Neuron (in vitro differentiated cells): ENCODE data around the gene KRT12.

Experiments used
- H2AFZ ChIP-seq: one replicate; pipeline ENCODE4 v1.6.1; 2013; ENCODE audit warnings: low read depth, mild to moderate bottlenecking, inconsistent platforms, low read length, moderate library complexity
- H3K27me3 ChIP-seq: one replicate; pipeline ENCODE4 v1.6.1; 2013; ENCODE audit warnings: low read length; ENCODE audit not compliant: insufficient read depth
- H3K36me3 ChIP-seq: one replicate; pipeline ENCODE4 v1.6.1; 2013; ENCODE audit warnings: low read length; ENCODE audit not compliant: insufficient read depth
- H3K4me1 ChIP-seq: one replicate; pipeline ENCODE4 v1.6.1; 2013; ENCODE audit warnings: low read length; ENCODE audit not compliant: insufficient read depth
- H3K4me3 ChIP-seq: 2 replicates; pipeline ENCODE4 v1.5.1; 2013; ENCODE audit warnings: mild to moderate bottlenecking, low read length, moderate library complexity
- H3K9me3 ChIP-seq: one replicate; pipeline ENCODE4 v1.6.1; 2013; ENCODE audit warnings: low read length

KRT12 gene

DNA sequence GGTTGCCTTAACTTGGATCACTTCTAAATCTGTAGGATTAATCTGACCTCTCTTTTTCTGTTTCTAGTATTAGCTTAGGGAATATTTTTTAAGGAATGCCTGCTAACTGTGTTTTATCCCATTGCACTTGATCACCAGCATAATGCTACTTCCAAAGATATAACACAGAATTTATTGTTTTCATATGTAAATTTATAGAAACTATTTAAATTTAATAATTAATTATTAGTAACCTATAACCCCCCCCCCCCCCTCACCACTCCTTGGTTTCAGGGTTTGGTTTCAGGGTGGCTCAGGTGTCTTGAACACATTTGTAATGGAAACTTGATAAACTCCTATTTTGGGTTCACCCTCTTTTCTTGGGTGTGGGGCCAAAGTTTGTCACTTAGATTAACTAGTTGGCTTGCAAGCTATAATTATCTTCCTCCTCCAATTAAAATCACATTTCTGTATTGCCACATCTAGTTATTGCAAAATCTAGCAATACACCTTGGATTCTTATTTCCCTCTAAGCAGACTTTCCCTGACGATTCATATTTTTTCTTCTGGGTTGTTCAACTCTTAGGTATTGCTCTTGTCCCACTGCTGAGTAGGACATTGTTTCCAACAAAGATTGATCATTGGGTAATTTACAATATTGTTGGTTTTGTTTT, 18.3 kb downstream of the KRT12 start:
- Histone ChIP-seq H3K36me3 (no peaks in the 10 kb centered on the region), H3K27me3 (no peaks in the 10 kb centered on the region), H3K9me3 (no peaks in the 10 kb centered on the region), H3K4me3 (no peak overlapping the region), H2AFZ (no peak overlapping the region), H3K4me1 (no peaks in the 10 kb centered on the region)

DNA sequence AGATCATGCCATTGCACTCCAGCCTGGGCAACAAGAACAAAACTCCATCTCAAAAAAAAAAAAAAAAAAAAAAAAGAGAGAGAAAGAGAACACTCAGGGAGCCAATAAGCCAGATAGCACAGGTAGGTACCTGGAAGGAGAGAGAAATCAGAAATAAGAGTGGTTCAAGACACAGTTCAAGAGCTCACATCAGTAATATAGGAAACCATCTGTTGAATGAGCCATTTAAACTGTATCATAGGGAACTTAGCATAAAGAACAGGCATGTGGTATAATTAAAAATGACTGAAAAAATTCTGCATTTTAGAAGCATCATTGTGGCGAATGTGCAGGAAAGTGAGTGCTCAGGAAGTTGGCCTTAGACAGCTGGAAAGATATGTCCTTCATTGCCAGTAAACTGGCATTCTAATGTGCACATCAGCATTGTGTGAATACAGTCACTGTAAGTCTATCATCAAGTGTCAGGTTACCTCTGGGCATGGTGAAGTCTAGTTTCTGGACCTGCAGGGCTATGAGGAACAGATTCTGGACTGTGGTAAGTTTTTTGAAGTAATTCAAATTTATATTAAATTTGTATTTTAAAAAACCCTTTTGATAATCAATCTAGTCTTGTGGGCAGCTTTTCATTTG, 20.4 kb downstream of the KRT12 start:
- no peaks in the 10 kb centered on the region for H3K27me3 ChIP-seq

DNA sequence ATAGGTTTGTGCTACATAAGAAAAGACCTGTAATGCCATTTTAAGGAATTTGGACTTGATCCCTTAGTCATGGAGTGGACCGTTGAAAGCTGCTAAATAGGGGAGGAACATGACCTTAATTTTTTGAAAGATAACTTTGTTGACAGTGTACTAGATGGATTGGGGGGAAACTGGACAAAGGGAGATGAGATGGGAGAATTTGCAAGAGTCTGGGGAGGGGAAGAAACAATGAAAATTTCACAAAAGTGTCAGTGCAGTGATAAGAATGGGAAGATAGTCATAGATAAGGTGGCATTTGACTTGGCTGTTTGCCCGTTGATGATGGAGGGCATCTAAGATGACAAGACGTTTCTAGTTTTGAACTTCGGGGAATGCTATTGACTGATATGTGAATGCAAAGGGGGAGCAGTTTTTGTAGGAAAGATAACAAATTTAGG, 22.3 kb downstream of the KRT12 start:
- Histone ChIP-seq H3K36me3 (no peaks in the 10 kb centered on the region), H3K4me3 (no peak overlapping the region), H3K4me1 (no peaks in the 10 kb centered on the region), H3K27me3 (no peaks in the 10 kb centered on the region), H3K9me3 (no peaks in the 10 kb centered on the region), H2AFZ (no peak overlapping the region)

More for the DNA sequence above, 20.4 kb downstream of the KRT12 start:
- no peaks in the 10 kb centered on the region for H3K36me3 ChIP-seq
- H3K9me3 ChIP-seq = no peaks in the 10 kb centered on the region
- no peak overlapping the region for H2AFZ ChIP-seq
- H3K4me1 ChIP-seq = no peaks in the 10 kb centered on the region
- H3K4me3 ChIP-seq = no peak overlapping the region

DNA sequence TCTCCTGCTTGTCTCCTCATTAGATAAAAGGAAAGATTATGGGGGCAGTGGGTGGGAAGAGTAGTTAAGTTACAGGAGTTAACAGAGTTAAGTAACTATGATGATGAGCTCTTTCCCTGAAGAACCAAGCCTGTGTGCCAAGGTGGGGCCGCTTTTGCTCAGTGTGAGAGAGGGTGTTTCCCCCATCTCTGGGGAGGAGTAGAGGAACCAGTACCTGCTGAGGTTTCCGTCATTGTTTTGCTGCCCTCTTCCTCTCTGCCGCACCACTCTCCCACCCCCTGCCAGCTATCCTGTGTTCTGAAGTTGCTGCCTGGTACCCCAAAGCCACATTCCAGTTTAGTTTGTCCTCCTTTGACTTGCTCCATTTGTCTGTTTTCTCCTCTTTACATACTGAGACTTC, 23.8 kb downstream of the KRT12 start:
- H3K27me3 ChIP-seq = no peaks in the 10 kb centered on the region
- no peaks in the 10 kb centered on the region for H3K4me1 ChIP-seq
- H3K9me3 ChIP-seq = no peaks in the 10 kb centered on the region
- no peak overlapping the region for H3K4me3 ChIP-seq
- no peaks in the 10 kb centered on the region for H3K36me3 ChIP-seq
- no peak overlapping the region for H2AFZ ChIP-seq

DNA sequence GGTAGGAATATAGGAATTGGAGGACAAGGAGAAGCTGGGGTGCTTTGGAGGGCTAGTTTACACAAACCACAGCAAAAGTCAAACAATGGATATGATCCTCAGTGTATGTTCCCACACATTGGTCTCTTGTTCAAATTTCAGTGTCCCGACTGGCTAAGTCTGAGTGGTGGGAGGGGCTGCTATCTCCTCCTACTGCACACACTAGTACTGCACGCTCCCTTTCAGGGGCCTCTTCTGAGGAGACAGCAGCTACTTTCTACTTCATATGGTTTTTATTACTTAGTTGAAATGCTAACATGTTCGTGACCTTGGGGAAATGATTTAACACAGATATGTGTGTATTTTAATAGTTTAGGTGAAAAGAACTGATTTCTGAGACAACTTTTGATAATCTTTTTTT, 25.8 kb downstream of the KRT12 start:
- no peak overlapping the region for H2AFZ ChIP-seq
- no peak overlapping the region for H3K4me3 ChIP-seq
- H3K9me3 ChIP-seq = no peaks in the 10 kb centered on the region
- no peaks in the 10 kb centered on the region for H3K27me3 ChIP-seq
- no peaks in the 10 kb centered on the region for H3K4me1 ChIP-seq
- no peaks in the 10 kb centered on the region for H3K36me3 ChIP-seq

DNA sequence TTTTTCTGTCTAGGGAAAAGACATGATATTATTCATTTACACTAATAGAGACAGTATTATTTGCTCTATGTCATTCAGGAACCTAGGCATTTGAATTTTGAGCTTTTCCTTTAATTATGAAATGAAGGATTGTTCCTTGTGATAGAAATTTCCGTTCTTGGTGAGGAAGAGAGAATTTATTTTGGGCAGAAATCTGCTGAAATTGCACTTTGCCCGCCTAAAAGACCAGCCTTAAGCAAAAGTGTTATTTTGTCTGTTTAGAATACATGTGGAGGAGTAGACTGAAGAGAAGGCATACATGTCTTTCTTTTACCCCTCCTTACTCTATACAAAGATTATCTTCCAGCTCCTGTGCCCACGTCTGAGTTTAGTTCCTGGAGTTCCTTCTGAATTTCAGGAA, 27.8 kb downstream of the KRT12 start:
- Histone ChIP-seq H3K27me3 (no peaks in the 10 kb centered on the region), H3K4me1 (no peaks in the 10 kb centered on the region), H3K36me3 (peaks cover 10% of the 10 kb centered on the region), H2AFZ (no peak overlapping the region), H3K9me3 (no peaks in the 10 kb centered on the region), H3K4me3 (no peak overlapping the region)

DNA sequence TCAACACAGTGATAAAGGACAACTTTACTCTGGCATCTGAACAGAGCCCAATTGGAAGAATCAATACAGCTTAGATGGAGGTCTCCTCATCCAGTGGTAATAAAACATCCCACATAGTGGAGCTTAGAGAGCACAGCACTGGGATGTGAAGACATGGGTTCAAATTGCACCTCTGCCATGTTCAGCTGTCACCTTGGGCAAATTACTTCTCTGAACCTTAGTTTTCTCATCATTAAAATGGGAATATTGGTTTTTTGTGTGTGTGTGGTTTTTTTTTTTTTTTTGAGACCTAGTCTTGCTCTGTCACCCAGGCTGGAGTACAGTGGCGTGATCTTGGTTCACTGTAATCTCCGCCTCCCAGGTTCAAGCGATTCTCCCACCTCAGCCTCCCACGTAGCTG, 31.0 kb downstream of the KRT12 start:
- Histone ChIP-seq H3K4me3 (no peak overlapping the region), H3K36me3 (peaks cover 10% of the 10 kb centered on the region), H3K9me3 (no peaks in the 10 kb centered on the region), H3K4me1 (no peaks in the 10 kb centered on the region), H2AFZ (no peak overlapping the region), H3K27me3 (no peaks in the 10 kb centered on the region)

DNA sequence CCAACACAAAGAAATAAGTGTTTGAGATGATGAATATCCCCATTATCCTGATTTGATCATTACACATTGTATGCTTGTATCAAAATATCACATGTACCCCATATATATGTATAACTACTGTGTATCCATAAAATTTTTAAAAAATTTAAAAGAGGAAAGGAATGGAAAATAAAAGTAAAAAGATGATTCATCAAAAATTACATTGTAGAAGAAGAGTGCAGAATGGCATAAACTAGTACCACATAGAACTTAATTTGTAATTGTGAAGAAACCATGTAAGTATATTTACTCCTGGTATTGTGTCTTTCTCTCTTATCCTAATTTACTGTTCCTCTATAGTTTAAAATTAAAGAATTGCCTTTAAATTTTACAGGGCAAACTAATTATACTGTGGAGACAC, 33.1 kb downstream of the KRT12 start:
- H3K4me1 ChIP-seq = no peaks in the 10 kb centered on the region
- no peak overlapping the region for H2AFZ ChIP-seq
- H3K4me3 ChIP-seq = no peak overlapping the region
- peaks cover 10% of the 10 kb centered on the region for H3K36me3 ChIP-seq
- peaks cover 2% of the 10 kb centered on the region for H3K9me3 ChIP-seq
- H3K27me3 ChIP-seq = no peaks in the 10 kb centered on the region

DNA sequence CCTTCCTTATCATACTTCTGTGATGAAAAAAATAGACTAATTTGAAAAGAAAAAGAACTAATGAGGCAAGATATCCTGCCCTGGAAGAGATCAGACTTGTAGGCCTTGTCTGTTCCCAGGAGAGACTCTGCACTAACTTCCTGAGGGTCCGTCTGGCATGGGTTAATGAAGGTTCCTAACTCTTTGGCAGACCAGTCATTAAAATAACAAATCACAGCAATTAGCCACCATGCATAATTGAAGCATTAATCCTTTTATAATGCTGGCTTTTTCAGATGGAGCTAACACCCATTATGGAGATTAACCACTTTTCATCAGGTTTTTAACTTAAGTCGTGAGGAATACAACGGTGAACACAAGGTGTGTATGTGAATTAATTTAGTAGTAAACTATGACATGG, 34.2 kb downstream of the KRT12 start:
- H3K36me3 ChIP-seq = peaks cover 10% of the 10 kb centered on the region
- H3K4me1 ChIP-seq = no peaks in the 10 kb centered on the region
- no peaks in the 10 kb centered on the region for H3K27me3 ChIP-seq
- H3K4me3 ChIP-seq = no peak overlapping the region
- no peak overlapping the region for H2AFZ ChIP-seq
- H3K9me3 ChIP-seq = peaks cover 2% of the 10 kb centered on the region

DNA sequence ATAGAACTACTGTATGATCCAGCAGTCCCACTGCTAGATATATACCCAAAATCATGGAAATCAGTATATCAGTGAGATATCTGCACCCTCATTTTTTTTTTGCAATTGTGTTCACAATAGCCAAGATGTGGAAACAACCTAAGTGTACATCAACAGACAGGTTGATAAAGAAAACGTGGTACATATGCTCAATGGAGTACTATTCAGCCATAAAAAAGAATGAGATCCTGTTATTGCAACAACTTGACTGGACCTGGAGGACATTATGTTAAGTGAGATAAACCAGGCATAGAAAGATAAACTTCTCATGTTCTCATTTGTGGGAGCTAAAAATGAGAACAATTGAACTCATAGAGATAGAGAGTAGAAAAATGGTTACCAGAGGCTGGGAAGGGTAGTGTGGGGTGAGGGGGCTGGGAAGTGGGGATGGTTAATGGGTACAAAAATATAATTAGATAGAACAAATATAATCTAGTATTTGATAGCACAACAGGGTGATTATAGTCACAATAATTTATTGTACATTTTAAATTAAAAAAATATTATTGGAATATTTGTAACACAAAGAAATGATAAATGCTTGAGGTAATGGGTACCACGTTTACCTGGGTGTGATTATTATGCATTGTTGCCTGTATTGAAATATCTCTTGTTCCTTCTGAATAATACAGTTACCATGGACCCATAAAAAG, 36.8 kb downstream of the KRT12 start:
- peaks cover 6% of the 10 kb centered on the region for H3K36me3 ChIP-seq

DNA sequence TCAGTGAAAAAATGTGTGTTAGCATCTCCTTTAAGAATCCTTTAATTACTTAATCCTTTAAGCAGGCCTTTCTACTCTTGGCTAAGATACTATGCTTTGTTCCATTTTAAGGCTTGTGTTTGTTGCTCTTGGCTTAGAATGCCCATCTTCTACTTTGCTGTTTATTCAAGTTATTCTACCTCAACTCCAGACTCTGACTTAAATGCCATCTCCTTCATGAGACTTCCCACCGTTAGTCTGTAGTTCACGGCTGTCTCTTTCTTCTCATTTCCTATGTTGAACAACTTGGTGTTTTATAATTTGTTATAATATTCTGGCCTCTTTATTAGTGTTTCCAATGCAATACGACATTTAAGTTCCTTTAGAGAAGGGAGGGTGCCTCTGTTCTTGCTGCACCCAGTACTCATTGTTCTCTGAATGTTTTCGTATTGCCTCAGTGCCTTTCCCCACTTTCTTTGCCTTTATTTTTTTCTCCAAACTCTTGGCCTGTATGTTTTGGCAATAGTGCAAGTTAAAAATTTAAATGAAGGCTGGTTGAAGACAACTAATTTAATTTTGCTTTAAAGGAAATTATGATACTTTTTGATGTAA, 38.5 kb downstream of the KRT12 start:
- no peaks in the 10 kb centered on the region for H3K4me1 ChIP-seq
- H3K27me3 ChIP-seq = no peaks in the 10 kb centered on the region
- peaks cover 2% of the 10 kb centered on the region for H3K9me3 ChIP-seq
- H2AFZ ChIP-seq = no peak overlapping the region
- H3K36me3 ChIP-seq = no peaks in the 10 kb centered on the region
- no peak overlapping the region for H3K4me3 ChIP-seq

More for the DNA sequence above, 36.8 kb downstream of the KRT12 start:
- peaks cover 2% of the 10 kb centered on the region for H3K9me3 ChIP-seq
- H3K4me1 ChIP-seq = no peaks in the 10 kb centered on the region
- no peak overlapping the region for H3K4me3 ChIP-seq
- no peaks in the 10 kb centered on the region for H3K27me3 ChIP-seq
- no peak overlapping the region for H2AFZ ChIP-seq

DNA sequence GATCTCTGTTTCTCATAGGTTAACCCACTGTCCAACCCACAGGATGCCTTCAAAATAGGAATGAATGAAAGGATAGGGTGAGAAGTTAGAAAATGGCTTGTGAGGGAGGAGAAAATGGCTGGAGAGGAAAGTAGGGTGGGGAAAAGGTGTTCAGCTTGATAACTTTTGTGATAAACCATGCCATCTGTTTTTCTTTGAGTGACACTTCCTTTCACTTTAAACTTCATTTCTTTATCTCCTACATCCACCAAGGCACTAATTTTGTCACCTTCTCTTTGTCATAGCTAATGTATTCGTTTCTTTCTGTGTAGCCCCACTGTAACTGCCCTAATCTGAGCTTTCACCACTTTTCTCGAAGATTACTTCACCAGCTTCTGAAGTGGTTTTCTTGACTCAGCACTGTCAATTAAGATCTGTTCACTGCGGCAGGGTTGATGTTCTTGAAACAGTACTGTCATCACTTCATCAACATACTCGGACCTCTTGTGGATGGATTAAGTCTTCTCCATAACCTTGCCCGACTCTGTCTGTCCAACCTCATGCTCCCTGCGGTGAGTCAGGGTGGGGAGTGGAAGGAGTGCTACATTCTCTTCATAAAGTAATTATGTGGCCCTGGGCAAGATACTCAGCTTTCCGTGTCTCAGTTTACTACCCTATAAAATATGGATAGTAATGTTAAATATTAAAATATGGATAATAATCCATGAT, 39.1 kb downstream of the KRT12 start:
- H3K4me1 ChIP-seq = no peaks in the 10 kb centered on the region
- no peak overlapping the region for H3K4me3 ChIP-seq
- H3K36me3 ChIP-seq = no peaks in the 10 kb centered on the region
- peaks cover 2% of the 10 kb centered on the region for H3K9me3 ChIP-seq
- H3K27me3 ChIP-seq = no peaks in the 10 kb centered on the region
- no peak overlapping the region for H2AFZ ChIP-seq

DNA sequence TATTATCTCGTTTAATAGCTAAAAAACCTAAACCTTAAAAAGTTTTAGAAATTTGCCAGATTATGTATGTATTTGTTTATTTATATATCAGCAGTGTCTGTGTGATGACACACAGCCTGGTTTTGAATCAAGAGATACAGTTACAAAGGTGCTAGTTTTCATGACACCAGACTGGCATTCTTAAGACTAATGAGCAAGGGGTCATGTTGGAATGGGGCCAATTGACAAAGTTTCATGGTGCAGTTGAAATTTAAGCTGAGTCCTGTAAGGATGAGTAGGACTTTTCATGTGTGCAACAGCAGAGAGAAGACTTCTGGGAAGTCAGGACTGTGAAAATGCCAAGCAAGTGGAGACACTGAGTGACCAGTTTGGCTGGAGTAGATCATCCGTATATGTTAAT, 41.4 kb downstream of the KRT12 start:
- H3K27me3 ChIP-seq = no peaks in the 10 kb centered on the region
- no peak overlapping the region for H2AFZ ChIP-seq
- H3K36me3 ChIP-seq = peaks cover 3% of the 10 kb centered on the region
- no peaks in the 10 kb centered on the region for H3K4me1 ChIP-seq
- H3K4me3 ChIP-seq = no peak overlapping the region
- H3K9me3 ChIP-seq = peaks cover 2% of the 10 kb centered on the region
